ENCODE data around the gene ARHGEF16.

ARHGEF16 gene

GRCh38 chr1:3423245-3423829, 31.1 kb upstream of the ARHGEF16 start:
- no peak for DNase-seq

GRCh38 chr1:3423896-3424611, 30.4 kb upstream of the ARHGEF16 start:
- no peak for DNase-seq

- no peak for DNase-seq
Observed at GRCh38 chr1:3425486-3426215, 28.8 kb upstream of the ARHGEF16 start.

- no peak for DNase-seq
Observed at GRCh38 chr1:3426956-3427535, 27.4 kb upstream of the ARHGEF16 start.

- no peak for DNase-seq
Observed at GRCh38 chr1:3427711-3428704, 26.5 kb upstream of the ARHGEF16 start.

GRCh38 chr1:3428899-3429298, 25.6 kb upstream of the ARHGEF16 start:
- DNase-seq: no peak

- DNase-seq: no peak
Observed at GRCh38 chr1:3429320-3429719, 25.1 kb upstream of the ARHGEF16 start.

- no peak for DNase-seq
Observed at GRCh38 chr1:3429766-3430165, 24.7 kb upstream of the ARHGEF16 start.

- DNase-seq: no peak
Observed at GRCh38 chr1:3430406-3430805, 24.1 kb upstream of the ARHGEF16 start.

- no peak for DNase-seq
Observed at GRCh38 chr1:3430820-3431219, 23.6 kb upstream of the ARHGEF16 start.

- DNase-seq: peak; percentile 4
Observed at GRCh38 chr1:3431266-3431665, 23.2 kb upstream of the ARHGEF16 start.

- no peak for DNase-seq
Observed at GRCh38 chr1:3431686-3432085, 22.8 kb upstream of the ARHGEF16 start.

GRCh38 chr1:3432306-3432705, 22.2 kb upstream of the ARHGEF16 start:
- DNase-seq: no peak

- DNase-seq: no peak
Observed at GRCh38 chr1:3433076-3433475, 21.4 kb upstream of the ARHGEF16 start.

GRCh38 chr1:3433596-3434320, 20.7 kb upstream of the ARHGEF16 start:
- no peak for DNase-seq

- DNase-seq: no peak
Observed at GRCh38 chr1:3434406-3435110, 19.9 kb upstream of the ARHGEF16 start.

GRCh38 chr1:3435666-3436065, 18.8 kb upstream of the ARHGEF16 start:
- DNase-seq: no peak

- DNase-seq: no peak
Observed at GRCh38 chr1:3436451-3436850, 18.0 kb upstream of the ARHGEF16 start.

GRCh38 chr1:3436901-3437300, 17.6 kb upstream of the ARHGEF16 start:
- no peak for DNase-seq

- DNase-seq: no peak
Observed at GRCh38 chr1:3438661-3439180, 15.7 kb upstream of the ARHGEF16 start.
